Measurements from ENCODE around the gene SHISAL1.

Gene SHISAL1

DNA sequence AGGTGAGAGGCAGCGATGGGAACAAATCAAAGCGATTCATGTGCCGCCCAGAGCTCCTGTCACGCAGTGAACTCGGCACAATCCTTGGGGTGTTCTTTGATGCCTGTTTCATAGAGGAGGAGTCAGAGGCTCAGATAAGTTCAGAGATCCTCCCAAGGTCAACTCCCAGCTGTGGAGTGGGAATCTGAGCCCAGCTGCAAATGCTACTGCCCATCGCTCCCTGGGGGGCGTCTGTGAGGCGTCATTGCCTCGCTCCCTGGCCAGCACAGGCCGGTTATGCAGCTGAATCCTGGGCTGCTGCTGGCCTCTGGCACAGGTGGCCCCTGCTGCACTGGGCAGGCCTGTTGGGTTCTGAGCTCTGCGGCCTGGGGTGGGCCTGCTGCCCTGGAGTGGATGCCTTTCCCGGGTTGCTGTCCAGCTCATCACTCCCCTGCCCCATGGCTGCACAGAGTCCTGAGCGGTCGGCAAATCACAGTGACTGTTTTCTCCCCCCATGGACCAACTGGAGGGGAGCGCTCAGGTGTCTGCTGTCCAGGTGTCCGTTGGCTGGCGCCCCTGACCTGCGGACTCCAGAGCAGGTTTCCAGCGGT is 36.3 kb upstream of the SHISAL1 start:
- no peak for TF ChIP-seq RARB (CRISPR knock-in tag; IDR thresholded peaks at IDR 0.05)
- TF ChIP-seq ZFP30 (CRISPR knock-in tag; IDR thresholded peaks at IDR 0.05): no peak
- no peak for TF ChIP-seq TCF4 (CRISPR knock-in tag; IDR thresholded peaks at IDR 0.05; ENCODE audit: borderline replicate concordance)
- no peak for TF ChIP-seq ZNF8 (CRISPR knock-in tag; IDR thresholded peaks at IDR 0.05)
- TF ChIP-seq POU6F1 (CRISPR knock-in tag; IDR thresholded peaks at IDR 0.05; ENCODE audit: borderline replicate concordance, low read depth): no peak
- TF ChIP-seq ARNTL (CRISPR knock-in tag; IDR thresholded peaks at IDR 0.05; ENCODE audit: borderline replicate concordance, low read depth): no peak
- TF ChIP-seq ZFP3 (CRISPR knock-in tag; IDR thresholded peaks at IDR 0.05): no peak
- no peak for TF ChIP-seq ZC3H10 (CRISPR knock-in tag; IDR thresholded peaks at IDR 0.05)
- TF ChIP-seq, protein P1, sequence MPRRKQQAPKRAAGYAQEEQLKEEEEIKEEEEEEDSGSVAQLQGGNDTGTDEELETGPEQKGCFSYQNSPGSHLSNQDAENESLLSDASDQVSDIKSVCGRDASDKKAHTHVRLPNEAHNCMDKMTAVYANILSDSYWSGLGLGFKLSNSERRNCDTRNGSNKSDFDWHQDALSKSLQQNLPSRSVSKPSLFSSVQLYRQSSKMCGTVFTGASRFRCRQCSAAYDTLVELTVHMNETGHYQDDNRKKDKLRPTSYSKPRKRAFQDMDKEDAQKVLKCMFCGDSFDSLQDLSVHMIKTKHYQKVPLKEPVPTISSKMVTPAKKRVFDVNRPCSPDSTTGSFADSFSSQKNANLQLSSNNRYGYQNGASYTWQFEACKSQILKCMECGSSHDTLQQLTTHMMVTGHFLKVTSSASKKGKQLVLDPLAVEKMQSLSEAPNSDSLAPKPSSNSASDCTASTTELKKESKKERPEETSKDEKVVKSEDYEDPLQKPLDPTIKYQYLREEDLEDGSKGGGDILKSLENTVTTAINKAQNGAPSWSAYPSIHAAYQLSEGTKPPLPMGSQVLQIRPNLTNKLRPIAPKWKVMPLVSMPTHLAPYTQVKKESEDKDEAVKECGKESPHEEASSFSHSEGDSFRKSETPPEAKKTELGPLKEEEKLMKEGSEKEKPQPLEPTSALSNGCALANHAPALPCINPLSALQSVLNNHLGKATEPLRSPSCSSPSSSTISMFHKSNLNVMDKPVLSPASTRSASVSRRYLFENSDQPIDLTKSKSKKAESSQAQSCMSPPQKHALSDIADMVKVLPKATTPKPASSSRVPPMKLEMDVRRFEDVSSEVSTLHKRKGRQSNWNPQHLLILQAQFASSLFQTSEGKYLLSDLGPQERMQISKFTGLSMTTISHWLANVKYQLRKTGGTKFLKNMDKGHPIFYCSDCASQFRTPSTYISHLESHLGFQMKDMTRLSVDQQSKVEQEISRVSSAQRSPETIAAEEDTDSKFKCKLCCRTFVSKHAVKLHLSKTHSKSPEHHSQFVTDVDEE (CRISPR knock-in tag; IDR thresholded peaks at IDR 0.05): no peak
- TF ChIP-seq, protein P2, sequence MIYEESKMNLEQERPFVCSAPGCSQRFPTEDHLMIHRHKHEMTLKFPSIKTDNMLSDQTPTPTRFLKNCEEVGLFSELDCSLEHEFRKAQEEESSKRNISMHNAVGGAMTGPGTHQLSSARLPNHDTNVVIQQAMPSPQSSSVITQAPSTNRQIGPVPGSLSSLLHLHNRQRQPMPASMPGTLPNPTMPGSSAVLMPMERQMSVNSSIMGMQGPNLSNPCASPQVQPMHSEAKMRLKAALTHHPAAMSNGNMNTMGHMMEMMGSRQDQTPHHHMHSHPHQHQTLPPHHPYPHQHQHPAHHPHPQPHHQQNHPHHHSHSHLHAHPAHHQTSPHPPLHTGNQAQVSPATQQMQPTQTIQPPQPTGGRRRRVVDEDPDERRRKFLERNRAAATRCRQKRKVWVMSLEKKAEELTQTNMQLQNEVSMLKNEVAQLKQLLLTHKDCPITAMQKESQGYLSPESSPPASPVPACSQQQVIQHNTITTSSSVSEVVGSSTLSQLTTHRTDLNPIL (CRISPR knock-in tag; IDR thresholded peaks at IDR 0.05; ENCODE audit: low read depth): no peak
- no peak for TF ChIP-seq CSRNP3 (CRISPR knock-in tag; IDR thresholded peaks at IDR 0.05)
- no peak for TF ChIP-seq ISL1 (CRISPR knock-in tag; IDR thresholded peaks at IDR 0.05)
- no peak for TF ChIP-seq PATZ1 (CRISPR knock-in tag; IDR thresholded peaks at IDR 0.05; ENCODE audit: borderline replicate concordance)
- no peak for TF ChIP-seq ZNF70 (CRISPR knock-in tag; IDR thresholded peaks at IDR 0.05)
- no peak for TF ChIP-seq ESRRG (CRISPR knock-in tag; IDR thresholded peaks at IDR 0.05)
- TF ChIP-seq GLIS3 (CRISPR knock-in tag; IDR thresholded peaks at IDR 0.05): no peak
- ATAC-seq: no peak

DNA sequence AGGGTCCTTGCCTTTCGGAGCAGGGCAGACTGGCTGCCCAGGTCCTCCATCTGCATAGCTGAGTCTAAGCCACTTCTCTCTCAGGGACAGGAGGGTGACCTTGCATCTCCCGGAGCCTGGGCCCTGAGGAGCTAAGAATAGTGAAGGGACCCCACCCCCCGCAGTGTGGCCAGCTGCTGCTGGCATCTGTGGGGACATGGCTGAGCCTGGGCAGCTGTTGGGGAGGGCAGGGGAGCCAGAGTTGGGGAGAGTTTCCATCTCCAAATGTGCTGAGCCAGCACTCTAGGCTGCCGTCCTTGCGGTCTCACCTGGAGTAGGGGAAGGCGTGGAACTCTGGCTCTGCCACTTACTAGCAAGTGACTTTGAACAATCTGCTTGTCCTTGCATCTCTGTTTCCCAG is 34.8 kb upstream of the SHISAL1 start:
- TF ChIP-seq CSRNP3 (CRISPR knock-in tag; IDR thresholded peaks at IDR 0.05): no peak
- no peak for TF ChIP-seq POU6F1 (CRISPR knock-in tag; IDR thresholded peaks at IDR 0.05; ENCODE audit: borderline replicate concordance, low read depth)
- TF ChIP-seq CSDC2 (CRISPR knock-in tag; IDR thresholded peaks at IDR 0.05): no peak
- no peak for TF ChIP-seq ZFP3 (CRISPR knock-in tag; IDR thresholded peaks at IDR 0.05)
- TF ChIP-seq PPARA (CRISPR knock-in tag; IDR thresholded peaks at IDR 0.05; ENCODE audit: borderline replicate concordance): no peak
- TF ChIP-seq ZC3H10 (CRISPR knock-in tag; IDR thresholded peaks at IDR 0.05): no peak
- TF ChIP-seq SNAI2 (CRISPR knock-in tag; IDR thresholded peaks at IDR 0.05): no peak
- no peak for TF ChIP-seq TOX (CRISPR knock-in tag; IDR thresholded peaks at IDR 0.05; ENCODE audit: borderline replicate concordance)
- no peak for TF ChIP-seq OSR1 (CRISPR knock-in tag; IDR thresholded peaks at IDR 0.05)
- TF ChIP-seq BACH2 (CRISPR knock-in tag; IDR thresholded peaks at IDR 0.05; ENCODE audit: borderline replicate concordance): no peak
- TF ChIP-seq PATZ1 (CRISPR knock-in tag; IDR thresholded peaks at IDR 0.05; ENCODE audit: borderline replicate concordance): no peak
- TF ChIP-seq ZNF8 (CRISPR knock-in tag; IDR thresholded peaks at IDR 0.05): no peak
- no peak for TF ChIP-seq ISL1 (CRISPR knock-in tag; IDR thresholded peaks at IDR 0.05)
- TF ChIP-seq ESRRG (CRISPR knock-in tag; IDR thresholded peaks at IDR 0.05): no peak
- no peak for TF ChIP-seq ZNF565 (CRISPR knock-in tag; conservative IDR thresholded peaks at IDR 0.05; ENCODE audit: low read depth)
- no peak for TF ChIP-seq ZFP30 (CRISPR knock-in tag; IDR thresholded peaks at IDR 0.05)
- TF ChIP-seq RARB (CRISPR knock-in tag; IDR thresholded peaks at IDR 0.05): no peak
- no peak for TF ChIP-seq ZNF70 (CRISPR knock-in tag; IDR thresholded peaks at IDR 0.05)
- ATAC-seq: no peak
